HG02970 (cell line): ENCODE measurements around the gene ARHGAP4.

ENCODE experiments used
- ATAC-seq: cut with Tn5 transposase; IDR thresholded peaks from one replicate; pipeline ENCODE4 v1.9.1; 2021; ENCODE audit warnings: mild to moderate bottlenecking, moderate library complexity, moderate number of reproducible peaks; ENCODE audit not compliant: unreplicated experiment, low FRiP score

ARHGAP4 gene

DNA sequence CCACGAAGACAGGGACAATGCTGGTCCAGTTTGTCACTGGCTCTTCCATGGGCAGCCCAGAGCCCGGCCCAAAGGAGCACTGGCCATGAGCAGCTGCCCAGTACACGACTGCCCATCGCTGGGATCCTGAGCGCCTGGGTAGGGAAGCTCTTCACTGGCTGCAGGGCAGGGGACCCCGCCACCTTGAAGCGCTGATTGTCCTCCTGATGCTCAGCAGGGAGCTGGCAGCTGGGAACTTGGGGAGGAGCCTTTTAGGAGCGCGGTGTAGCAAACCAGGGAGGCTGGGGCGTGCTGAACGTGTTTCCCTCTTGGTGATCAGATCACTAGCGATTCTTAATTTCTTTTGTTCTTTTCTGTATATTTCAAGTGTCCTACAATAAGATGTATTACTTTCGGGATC lies 41.9 kb downstream of the ARHGAP4 start:
- ATAC-seq, result no peak

DNA sequence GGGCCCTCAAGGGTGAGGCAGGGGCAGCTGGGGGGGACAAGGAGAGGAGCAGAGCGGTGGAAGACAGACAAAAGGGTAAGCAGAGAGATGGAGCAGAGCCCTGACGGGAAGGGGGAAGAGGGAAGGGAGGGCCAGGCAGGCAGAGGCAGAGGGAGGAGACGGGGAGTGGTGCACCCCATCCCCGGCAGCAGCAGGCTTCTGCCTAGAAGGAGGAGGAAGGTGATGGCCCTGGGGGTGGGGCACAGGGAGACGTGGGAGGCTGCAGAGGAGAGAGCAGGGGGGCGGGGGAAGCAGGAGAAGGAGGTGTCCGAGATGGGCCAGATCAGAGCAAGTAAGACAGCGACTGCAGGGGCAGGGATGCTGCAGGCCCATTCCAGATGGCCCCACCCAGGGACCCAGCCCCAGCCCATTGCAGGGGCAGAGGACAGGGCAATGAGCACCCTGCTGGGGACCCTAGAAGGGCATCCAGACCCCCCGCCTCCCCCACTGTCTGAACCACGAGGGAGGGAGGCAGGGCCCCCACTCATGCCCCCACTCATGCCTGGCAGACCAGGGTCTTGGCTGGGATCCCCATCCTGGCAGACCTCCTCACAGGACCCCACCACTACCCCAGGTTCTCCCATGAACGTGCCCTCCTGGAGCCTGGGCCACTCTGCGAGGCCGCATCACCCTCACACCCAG lies 42.8 kb downstream of the ARHGAP4 start:
- ATAC-seq, result no peak

GRCh38 chrX:153882557-153882956 lies 43.5 kb downstream of the ARHGAP4 start:
- ATAC-seq, result no peak

DNA sequence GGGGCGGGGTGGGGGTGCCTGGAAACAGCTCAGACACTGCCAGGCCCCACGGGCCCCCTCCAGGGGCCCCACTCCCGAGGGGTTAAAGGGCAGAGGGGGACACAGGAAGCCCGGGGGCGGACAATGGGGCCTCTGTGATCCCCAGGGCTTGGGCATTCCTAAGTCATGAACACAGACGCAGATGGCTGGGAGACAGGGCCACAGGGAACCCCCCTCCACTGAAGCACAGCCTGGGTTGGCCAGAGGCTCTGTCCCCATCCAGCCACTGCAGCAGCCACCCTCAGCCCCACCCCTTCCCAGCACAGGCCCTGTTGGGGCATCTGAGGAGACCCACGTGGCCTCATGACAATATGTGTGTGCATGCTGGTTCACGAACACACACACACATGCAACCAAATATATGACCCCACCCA lies 44.0 kb downstream of the ARHGAP4 start:
- no peak for ATAC-seq

DNA sequence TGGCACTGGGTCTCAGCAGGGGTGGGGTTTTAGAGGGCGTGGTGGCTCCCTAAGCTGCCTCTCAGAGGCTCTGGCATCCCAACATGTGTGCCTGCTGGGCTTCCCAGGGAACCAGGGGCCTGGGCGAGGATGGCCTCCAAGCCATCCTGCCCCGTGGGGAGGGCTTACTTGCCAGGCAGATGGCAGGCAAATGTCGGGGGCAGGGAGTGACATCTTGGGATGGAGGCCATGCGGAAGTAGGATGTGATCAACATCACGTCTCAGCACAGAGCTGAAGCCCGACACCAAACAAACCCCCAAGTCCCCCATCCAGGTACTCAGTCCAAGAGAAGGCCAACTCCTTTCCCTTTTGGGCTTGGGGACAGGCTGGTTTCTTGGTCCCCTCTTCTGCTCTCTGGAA lies 44.8 kb downstream of the ARHGAP4 start:
- ATAC-seq, result no peak

- no peak for ATAC-seq
Measured at GRCh38 chrX:153880440-153880815, 45.6 kb downstream of the ARHGAP4 start.

DNA sequence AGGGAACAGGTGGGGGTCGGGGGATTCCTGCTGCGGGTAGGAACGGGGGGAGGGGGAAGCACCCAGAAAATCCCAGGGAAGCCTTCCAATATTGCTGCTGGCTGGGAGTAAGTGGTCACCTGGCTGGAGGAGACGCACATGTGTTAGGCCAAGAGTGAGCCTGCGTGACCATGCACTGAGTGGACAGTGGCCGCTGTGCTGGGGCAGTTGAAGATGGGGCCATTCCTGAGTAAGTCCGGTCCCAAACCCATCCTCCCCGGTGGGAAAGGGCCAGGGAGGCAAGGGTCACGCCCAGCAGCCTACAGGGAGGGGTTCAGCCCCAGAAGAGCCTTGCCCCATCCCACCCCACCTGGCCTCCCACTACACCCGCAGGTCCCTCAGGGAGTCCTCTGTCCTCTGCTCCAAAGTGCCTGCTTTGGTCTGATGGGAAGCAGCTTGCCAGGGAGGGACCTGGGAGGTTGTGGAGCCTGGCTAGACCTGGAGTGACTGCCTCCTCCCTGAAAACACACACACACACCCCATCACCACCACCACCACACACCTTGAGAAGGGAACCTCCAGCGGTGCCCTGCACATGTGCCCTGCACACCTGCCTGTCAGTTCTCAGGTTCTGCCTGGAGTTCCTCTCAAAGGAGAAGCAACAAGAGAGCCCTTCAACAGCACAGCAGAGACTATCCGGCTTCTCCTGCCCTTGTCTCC lies 46.2 kb downstream of the ARHGAP4 start:
- ATAC-seq, result no peak

- ATAC-seq, result no peak
Measured at GRCh38 chrX:153878969-153879653, 47.0 kb downstream of the ARHGAP4 start.

DNA sequence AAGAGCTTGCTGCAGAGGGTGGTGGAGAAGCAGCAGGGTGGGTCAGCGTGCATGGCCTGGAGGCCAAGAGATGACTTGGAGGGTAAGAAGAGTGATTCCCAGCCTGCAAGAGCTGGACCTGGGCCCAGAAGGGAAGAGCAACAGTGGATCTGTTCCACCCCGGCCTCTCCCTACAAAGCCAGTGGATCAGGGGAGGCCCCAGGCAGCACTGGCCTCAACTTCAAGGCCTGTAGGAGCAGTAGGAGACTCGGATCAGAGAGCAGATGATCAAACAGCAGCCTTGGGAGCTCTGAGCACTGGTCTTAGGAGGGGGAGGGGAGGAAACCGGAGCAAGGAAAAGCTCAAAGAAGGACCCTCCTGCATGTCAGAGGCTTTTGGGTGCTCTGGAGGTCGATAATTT lies 47.7 kb downstream of the ARHGAP4 start:
- no peak for ATAC-seq

DNA sequence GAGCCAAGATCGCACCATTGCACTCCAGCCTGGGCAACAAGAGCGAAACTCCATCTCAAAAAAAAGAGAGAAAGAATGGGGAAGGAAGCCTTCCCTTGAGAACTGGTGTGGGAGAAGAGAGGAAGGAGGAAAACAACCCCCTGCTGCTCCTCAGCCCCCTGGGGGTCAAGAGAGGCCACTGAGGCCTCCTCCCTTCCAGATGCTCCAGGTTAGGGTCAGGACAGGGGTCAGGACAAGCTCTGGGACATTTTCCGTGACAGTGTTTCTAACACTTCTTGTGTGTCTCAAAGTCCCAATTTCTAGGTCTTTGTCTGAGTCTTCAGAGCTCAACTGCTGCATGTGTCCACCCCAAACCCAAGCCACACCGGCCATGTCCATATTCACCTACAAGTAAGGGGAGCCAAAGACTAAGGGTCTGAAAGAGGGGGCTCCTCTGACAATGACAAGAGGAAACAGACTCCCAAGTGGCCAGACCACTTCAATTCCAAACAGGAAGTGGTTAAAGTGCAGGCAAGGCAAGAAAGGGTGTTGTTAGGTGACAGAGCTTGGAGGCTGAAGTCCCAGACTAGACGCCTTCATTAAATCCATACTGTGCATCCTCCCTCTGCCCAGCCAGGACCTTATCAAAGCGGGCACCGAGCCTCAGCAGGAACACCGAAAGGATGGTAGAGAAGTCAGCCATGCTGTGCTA lies 48.3 kb downstream of the ARHGAP4 start:
- no peak for ATAC-seq

DNA sequence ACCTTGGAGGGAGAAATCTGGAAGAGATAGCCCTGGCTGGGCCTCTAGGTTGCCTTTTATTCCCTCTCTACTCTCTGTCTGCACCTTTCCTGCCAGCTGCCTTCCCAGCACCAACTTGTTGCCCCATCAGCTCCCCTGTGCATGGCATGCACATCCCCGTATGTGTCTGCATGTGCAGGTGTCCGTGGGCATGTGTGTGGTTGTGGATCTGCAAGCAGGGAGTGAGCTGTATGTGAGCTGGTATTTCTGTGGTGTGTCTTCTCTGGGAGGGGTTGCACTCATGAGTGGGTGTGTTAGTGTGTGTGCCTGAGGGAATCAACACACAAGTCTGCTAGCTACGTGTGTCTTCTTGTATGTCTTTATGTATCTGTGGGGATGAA lies 50.0 kb downstream of the ARHGAP4 start:
- ATAC-seq, result no peak

DNA sequence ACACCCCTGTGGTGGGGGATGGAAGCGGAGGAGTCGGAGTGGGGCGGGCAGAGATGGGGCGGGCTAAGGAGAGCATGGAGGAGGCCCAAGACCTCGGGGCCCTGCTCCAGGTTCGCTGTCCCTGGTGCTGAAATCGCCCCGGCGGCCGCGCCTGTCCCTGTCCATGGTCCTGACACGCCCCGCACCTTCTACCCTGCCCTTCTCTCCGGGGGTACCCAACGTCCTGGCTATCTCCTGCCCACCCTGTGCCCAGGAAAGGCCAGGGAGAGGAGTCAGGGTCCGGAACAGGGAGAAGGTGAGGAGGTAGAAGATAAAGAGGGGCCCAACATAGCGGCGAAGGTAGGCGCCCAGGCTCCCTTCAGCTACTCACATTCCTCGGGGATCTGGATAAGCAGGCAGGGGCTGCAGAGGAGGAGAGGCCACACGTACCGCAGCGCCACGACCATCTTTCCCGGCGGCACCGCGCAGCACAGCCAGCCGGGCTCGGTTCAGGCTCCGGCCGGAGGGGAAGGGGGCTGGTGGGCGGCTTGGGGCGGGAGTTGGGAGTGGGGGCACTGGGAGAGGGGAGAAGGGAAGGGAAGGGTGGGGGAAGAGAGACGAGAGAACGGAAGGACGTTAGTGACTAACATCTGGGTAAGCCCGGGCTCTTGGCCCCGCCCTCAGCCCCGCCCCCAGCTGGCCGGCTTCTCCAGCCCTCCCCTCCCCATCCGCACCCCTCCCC lies 50.5 kb downstream of the ARHGAP4 start:
- ATAC-seq, result no peak

DNA sequence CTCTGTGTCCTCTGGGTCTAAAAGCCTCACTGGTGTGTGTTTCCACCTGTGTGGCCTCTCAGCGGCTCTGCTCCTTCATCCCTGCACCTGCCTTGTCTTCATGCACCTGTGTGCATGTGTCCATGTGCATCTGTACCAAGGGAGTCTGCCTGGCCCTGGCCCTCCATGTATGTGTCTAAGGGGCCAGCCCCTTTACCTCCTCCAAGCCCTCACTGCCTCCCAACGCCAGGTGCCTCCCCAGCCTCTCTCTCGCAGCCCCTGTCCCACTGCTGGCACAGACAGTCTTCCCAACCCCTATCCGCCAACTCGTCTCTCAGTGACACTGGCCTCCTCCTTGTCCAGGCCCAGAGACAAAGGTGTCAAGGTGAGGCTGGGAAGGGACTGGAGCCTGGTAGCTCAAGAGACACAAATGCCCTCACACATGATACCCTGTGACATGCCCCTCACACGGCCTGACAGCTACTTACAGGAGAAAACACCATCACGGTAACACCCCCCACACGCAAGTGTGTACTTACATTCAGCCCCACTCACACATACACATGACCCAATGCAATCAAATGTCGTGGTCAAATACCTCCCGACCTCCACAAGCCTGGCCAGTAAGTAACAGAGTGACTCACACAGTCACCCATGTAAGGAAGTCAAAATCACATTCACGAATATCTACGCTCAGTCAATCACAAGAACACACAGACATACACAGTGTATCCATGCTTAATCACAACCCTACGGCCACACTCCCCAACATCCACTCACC lies 51.5 kb downstream of the ARHGAP4 start:
- ATAC-seq, result no peak

- no peak for ATAC-seq
Measured at GRCh38 chrX:153874085-153874365, 52.0 kb downstream of the ARHGAP4 start.

- ATAC-seq, result no peak
Measured at GRCh38 chrX:153873282-153874084, 52.6 kb downstream of the ARHGAP4 start.

DNA sequence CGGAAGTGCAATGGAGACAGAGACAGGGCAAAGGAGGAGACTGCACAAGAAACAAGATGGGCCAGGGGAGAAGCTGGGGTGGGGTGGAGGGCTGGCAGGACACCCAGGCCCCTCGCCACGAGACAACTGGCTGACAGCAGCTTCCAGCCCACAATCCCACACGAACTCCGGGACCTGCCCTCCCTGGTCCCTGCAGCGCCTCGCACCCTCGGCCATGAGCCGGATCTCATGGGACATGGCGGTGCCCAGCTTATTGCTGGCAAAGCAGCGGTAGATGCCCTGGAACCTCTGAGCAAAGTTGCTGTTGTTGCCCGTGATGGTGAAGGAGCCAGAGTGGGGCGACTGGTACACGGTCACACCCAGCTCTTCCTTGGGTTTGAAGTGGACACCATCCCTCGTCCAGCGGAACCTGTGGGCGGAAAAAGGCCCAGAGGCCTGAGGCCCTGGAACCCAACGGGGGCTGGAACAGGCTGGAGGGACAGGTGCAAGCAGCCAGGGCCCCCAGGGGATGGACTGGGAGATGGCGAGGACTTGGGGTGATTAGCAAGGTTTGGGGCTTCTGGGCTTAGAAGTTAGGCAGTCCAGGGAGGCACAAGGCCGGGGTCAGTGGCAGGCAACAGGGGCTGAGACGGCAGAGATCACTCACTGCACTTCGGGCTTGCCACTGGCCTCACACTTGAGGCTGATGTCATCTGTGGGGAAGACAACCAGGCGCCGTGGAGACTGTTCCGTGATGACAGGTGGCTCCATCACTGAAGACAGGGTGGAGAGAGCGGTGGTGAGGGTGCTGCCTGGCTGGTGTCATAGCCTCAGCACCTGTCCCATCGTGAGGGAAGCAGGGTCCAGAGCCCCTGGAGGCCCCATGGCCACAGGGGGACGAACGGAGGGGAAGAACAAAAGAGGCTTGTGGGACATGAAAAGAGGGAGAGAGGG lies 53.9 kb downstream of the ARHGAP4 start:
- no peak for ATAC-seq

GRCh38 chrX:153871451-153871850 lies 54.6 kb downstream of the ARHGAP4 start:
- ATAC-seq, result no peak

- ATAC-seq, result no peak
Measured at GRCh38 chrX:153870791-153871360, 55.2 kb downstream of the ARHGAP4 start.
